K562 (cell line): ENCODE measurements around the gene MKNK1. TPM values are rescaled to one million over a fixed set of nuclear protein-coding genes. Genes with fewer than 3 reads are reported as not detected.
A peak's percentile ranks its signal among the peaks of the same experiment; 100 is the strongest.

Experiments used
- SRSF3 ChIP-seq: fragments of 200-400 bp; formaldehyde crosslinking; IDR thresholded peaks from 2 replicates; pipeline ENCODE4 v1.6.1; 2016; ENCODE audit warnings: mild to moderate bottlenecking, low read length, moderate library complexity; ENCODE audit not compliant: insufficient read depth
- ZBTB1 ChIP-seq: sonication (generic); formaldehyde crosslinking; IDR thresholded peaks from 2 replicates; pipeline ENCODE4 v1.8.1; 2023; ENCODE audit warnings: missing genetic modification reagents, low read depth, mild to moderate bottlenecking, borderline replicate concordance
- polyA plus RNA-seq, 8 experiments: library from polyadenylated mRNA; depleted of rRNA in 4 of 8; stranded (reverse) in 5 of 8; unstranded in 3 of 8; fragments of >200 nt; fragmentation: Nextera tagmentation in 2 of 8; fragmentation: Illumina TruSeq in 1 of 8; extraction: Ambion mirVana in 2 of 8; extraction: Trizol in 1 of 8; gene quantifications; 2 replicates each; pipeline versions ENCODE4 v1.2.1 to v1.2.3, GENCODE V29; 2011 to 2014; ENCODE audit warnings: inconsistent platforms in 1 of 8, missing spikeins in 1 of 8
- total RNA-seq, 7 experiments: library from RNA; depleted of rRNA in 6 of 7; stranded (reverse); fragments of >200 nt in 6 of 7; fragmentation: Illumina TruSeq in 2 of 7; extraction: Trizol in 2 of 7; gene quantifications; 2 replicates each; pipeline versions ENCODE4 v1.2.1 to v1.2.3, GENCODE V29; 2011 to 2021; ENCODE audit warnings: low replicate concordance in 1 of 7
- TF ChIP-seq, protein P1 (sequence below), 3 experiments: IDR thresholded peaks in 2 of 3; conservative IDR thresholded peaks in 1 of 3; 2 replicates each; pipeline ENCODE4 v1.5.1; 2011 to 2012; ENCODE audit warnings: low read length in 3 of 3, mild to moderate bottlenecking in 3 of 3, control low read depth in 2 of 3, improper control_type of control experiment in 1 of 3, inconsistent platforms in 1 of 3, low read depth in 1 of 3, mixed read lengths in 1 of 3, moderate library complexity in 1 of 3; ENCODE audit not compliant: insufficient read depth in 2 of 3
- TF ChIP-seq, protein P2 (sequence below), 2 experiments: fragments of 200-800 bp in 1 of 2; sonication (Bioruptor generic) in 1 of 2; sonication (generic) in 1 of 2; formaldehyde crosslinking in 1 of 2; IDR thresholded peaks in 1 of 2; conservative IDR thresholded peaks in 1 of 2; 2 replicates each; pipeline versions ENCODE4 v1.5.0 to v1.6.1; 2016 to 2020; ENCODE audit warnings: missing compliant biosample characterization in 1 of 2, missing genetic modification characterization in 1 of 2, missing genetic modification reagents in 1 of 2
- TF ChIP-seq, protein P3 (sequence below): fragments of 450-650 bp; IDR thresholded peaks from 2 replicates; pipeline ENCODE4 v1.6.1; 2016; ENCODE audit warnings: borderline replicate concordance
- TF ChIP-seq, protein P4 (sequence below): fragments of 450-650 bp; IDR thresholded peaks from 2 replicates; pipeline ENCODE4 v1.7.0; 2016; ENCODE audit warnings: borderline replicate concordance
- TF ChIP-seq, protein P5 (sequence below): sonication (generic); formaldehyde crosslinking; IDR thresholded peaks from 2 replicates; pipeline ENCODE4 v1.8.0; 2022; ENCODE audit warnings: mild to moderate bottlenecking, missing genetic modification reagents
- TF ChIP-seq, protein P6 (sequence below), 2 experiments: fragments of 450-650 bp; formaldehyde crosslinking in 1 of 2; IDR thresholded peaks; 2 replicates each; pipeline versions ENCODE4 v1.4.0 to v1.6.1; 2014 to 2020; ENCODE audit warnings: mild to moderate bottlenecking in 2 of 2, borderline replicate concordance in 1 of 2, low read depth in 1 of 2

The MKNK1 gene
- total and polyA plus RNA-seq, 9 of the 15 experiments (the other 6 are each of a cell fraction or from before 2014, with no cell fraction given), result 27.7 to 51.3 (median 43.7) TPM

DNA sequence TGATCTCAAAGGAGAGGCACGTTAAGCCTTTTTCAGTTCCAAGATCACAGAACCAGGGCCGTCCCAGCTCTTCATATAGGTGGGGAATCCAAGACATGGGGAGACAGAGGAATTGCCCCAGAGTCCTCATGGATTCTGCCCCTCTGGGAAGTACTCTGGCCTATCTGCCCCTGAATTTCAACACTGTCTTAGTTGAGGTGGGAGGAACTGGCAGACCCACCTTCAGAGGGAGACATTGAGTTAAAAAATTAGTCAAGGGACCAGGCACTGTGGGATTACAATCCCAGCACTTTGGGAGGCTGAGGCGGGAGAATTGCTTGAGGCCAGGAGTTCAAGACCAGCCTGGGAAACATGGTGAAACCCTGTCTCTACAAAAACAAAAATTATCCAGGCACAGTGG is 50.6 kb downstream of the MKNK1 start (continued):
- TF ChIP-seq, protein P1, sequence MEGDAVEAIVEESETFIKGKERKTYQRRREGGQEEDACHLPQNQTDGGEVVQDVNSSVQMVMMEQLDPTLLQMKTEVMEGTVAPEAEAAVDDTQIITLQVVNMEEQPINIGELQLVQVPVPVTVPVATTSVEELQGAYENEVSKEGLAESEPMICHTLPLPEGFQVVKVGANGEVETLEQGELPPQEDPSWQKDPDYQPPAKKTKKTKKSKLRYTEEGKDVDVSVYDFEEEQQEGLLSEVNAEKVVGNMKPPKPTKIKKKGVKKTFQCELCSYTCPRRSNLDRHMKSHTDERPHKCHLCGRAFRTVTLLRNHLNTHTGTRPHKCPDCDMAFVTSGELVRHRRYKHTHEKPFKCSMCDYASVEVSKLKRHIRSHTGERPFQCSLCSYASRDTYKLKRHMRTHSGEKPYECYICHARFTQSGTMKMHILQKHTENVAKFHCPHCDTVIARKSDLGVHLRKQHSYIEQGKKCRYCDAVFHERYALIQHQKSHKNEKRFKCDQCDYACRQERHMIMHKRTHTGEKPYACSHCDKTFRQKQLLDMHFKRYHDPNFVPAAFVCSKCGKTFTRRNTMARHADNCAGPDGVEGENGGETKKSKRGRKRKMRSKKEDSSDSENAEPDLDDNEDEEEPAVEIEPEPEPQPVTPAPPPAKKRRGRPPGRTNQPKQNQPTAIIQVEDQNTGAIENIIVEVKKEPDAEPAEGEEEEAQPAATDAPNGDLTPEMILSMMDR (IDR thresholded peaks at IDR 0.05 in 2 of 3, conservative IDR thresholded peaks at IDR 0.05 in 1 of 3; ENCODE audit: insufficient read depth in 2 of 3, low read depth in 1 of 3, low read length in 3 of 3), result peak in 2 of 3 experiments; percentile 36 to 40; a peak in 3 of 6 replicates
- TF ChIP-seq, protein P2, sequence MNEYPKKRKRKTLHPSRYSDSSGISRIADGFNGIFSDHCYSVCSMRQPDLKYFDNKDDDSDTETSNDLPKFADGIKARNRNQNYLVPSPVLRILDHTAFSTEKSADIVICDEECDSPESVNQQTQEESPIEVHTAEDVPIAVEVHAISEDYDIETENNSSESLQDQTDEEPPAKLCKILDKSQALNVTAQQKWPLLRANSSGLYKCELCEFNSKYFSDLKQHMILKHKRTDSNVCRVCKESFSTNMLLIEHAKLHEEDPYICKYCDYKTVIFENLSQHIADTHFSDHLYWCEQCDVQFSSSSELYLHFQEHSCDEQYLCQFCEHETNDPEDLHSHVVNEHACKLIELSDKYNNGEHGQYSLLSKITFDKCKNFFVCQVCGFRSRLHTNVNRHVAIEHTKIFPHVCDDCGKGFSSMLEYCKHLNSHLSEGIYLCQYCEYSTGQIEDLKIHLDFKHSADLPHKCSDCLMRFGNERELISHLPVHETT (CRISPR knock-in tag; conservative IDR thresholded peaks at IDR 0.05 in 1 of 2, IDR thresholded peaks at IDR 0.05 in 1 of 2), result no peak
- TF ChIP-seq, protein P3, sequence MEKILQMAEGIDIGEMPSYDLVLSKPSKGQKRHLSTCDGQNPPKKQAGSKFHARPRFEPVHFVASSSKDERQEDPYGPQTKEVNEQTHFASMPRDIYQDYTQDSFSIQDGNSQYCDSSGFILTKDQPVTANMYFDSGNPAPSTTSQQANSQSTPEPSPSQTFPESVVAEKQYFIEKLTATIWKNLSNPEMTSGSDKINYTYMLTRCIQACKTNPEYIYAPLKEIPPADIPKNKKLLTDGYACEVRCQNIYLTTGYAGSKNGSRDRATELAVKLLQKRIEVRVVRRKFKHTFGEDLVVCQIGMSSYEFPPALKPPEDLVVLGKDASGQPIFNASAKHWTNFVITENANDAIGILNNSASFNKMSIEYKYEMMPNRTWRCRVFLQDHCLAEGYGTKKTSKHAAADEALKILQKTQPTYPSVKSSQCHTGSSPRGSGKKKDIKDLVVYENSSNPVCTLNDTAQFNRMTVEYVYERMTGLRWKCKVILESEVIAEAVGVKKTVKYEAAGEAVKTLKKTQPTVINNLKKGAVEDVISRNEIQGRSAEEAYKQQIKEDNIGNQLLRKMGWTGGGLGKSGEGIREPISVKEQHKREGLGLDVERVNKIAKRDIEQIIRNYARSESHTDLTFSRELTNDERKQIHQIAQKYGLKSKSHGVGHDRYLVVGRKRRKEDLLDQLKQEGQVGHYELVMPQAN, result no peak
- TF ChIP-seq, protein P4, sequence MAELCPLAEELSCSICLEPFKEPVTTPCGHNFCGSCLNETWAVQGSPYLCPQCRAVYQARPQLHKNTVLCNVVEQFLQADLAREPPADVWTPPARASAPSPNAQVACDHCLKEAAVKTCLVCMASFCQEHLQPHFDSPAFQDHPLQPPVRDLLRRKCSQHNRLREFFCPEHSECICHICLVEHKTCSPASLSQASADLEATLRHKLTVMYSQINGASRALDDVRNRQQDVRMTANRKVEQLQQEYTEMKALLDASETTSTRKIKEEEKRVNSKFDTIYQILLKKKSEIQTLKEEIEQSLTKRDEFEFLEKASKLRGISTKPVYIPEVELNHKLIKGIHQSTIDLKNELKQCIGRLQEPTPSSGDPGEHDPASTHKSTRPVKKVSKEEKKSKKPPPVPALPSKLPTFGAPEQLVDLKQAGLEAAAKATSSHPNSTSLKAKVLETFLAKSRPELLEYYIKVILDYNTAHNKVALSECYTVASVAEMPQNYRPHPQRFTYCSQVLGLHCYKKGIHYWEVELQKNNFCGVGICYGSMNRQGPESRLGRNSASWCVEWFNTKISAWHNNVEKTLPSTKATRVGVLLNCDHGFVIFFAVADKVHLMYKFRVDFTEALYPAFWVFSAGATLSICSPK, result no peak
- TF ChIP-seq ZBTB1 (no peak), SRSF3 (no peak)
- TF ChIP-seq, protein P5, sequence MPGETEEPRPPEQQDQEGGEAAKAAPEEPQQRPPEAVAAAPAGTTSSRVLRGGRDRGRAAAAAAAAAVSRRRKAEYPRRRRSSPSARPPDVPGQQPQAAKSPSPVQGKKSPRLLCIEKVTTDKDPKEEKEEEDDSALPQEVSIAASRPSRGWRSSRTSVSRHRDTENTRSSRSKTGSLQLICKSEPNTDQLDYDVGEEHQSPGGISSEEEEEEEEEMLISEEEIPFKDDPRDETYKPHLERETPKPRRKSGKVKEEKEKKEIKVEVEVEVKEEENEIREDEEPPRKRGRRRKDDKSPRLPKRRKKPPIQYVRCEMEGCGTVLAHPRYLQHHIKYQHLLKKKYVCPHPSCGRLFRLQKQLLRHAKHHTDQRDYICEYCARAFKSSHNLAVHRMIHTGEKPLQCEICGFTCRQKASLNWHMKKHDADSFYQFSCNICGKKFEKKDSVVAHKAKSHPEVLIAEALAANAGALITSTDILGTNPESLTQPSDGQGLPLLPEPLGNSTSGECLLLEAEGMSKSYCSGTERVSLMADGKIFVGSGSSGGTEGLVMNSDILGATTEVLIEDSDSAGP (CRISPR knock-in tag), result no peak
- TF ChIP-seq, protein P6, sequence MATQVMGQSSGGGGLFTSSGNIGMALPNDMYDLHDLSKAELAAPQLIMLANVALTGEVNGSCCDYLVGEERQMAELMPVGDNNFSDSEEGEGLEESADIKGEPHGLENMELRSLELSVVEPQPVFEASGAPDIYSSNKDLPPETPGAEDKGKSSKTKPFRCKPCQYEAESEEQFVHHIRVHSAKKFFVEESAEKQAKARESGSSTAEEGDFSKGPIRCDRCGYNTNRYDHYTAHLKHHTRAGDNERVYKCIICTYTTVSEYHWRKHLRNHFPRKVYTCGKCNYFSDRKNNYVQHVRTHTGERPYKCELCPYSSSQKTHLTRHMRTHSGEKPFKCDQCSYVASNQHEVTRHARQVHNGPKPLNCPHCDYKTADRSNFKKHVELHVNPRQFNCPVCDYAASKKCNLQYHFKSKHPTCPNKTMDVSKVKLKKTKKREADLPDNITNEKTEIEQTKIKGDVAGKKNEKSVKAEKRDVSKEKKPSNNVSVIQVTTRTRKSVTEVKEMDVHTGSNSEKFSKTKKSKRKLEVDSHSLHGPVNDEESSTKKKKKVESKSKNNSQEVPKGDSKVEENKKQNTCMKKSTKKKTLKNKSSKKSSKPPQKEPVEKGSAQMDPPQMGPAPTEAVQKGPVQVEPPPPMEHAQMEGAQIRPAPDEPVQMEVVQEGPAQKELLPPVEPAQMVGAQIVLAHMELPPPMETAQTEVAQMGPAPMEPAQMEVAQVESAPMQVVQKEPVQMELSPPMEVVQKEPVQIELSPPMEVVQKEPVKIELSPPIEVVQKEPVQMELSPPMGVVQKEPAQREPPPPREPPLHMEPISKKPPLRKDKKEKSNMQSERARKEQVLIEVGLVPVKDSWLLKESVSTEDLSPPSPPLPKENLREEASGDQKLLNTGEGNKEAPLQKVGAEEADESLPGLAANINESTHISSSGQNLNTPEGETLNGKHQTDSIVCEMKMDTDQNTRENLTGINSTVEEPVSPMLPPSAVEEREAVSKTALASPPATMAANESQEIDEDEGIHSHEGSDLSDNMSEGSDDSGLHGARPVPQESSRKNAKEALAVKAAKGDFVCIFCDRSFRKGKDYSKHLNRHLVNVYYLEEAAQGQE (IDR thresholded peaks at IDR 0.05; ENCODE audit: borderline replicate concordance), result peak; percentile 10; the same call in 1 of the 2 replicates
- TF ChIP-seq, protein P6 (CRISPR knock-in tag; IDR thresholded peaks at IDR 0.05; ENCODE audit: low read depth), result no peak
